Osteocyte (in vitro differentiated cells): ENCODE data around the gene CBLB. TPM values are rescaled to one million over a fixed set of nuclear protein-coding genes. Genes with fewer than 3 reads are reported as not detected.

ENCODE experiments used
- DNase-seq: peaks from one replicate; pipeline ENCODE4 v3.0.0; 2021; ENCODE audit warnings: mixed read lengths; ENCODE audit not compliant: unreplicated experiment; ENCODE audit errors: extremely low spot score
- H3K27ac Mint-ChIP-seq: one replicate; pipeline ENCODE4 v1.8.0; 2021; ENCODE audit warnings: mild to moderate bottlenecking, mixed read lengths; ENCODE audit not compliant: unreplicated experiment
- H3K27me3 Mint-ChIP-seq: one replicate; pipeline ENCODE4 v1.8.0; 2021; ENCODE audit warnings: mixed read lengths; ENCODE audit not compliant: unreplicated experiment
- H3K36me3 Mint-ChIP-seq: one replicate; pipeline ENCODE4 v1.8.0; 2021; ENCODE audit warnings: mixed read lengths; ENCODE audit not compliant: unreplicated experiment
- H3K4me1 Mint-ChIP-seq: one replicate; pipeline ENCODE4 v1.8.0; 2021; ENCODE audit warnings: mixed read lengths; ENCODE audit not compliant: unreplicated experiment
- H3K4me3 Mint-ChIP-seq: one replicate; pipeline ENCODE4 v1.8.0; 2021; ENCODE audit warnings: mild to moderate bottlenecking, moderate library complexity, mixed read lengths; ENCODE audit not compliant: unreplicated experiment
- H3K9me3 Mint-ChIP-seq: one replicate; pipeline ENCODE4 v1.8.0; 2021; ENCODE audit warnings: mixed read lengths; ENCODE audit not compliant: unreplicated experiment
- CTCF ChIP-seq: fragments of 200-600 bp; sonication (generic); IDR thresholded peaks from 2 replicates; pipeline ENCODE4 v1.5.0; 2021; ENCODE audit warnings: antibody characterized with exemption, mild to moderate bottlenecking, moderate library complexity
- total RNA-seq: library from RNA; stranded (reverse); gene quantifications from 2 replicates; pipeline ENCODE4 v1.2.1, GENCODE V29; 2021

Gene CBLB
- total RNA-seq, 1 donor from 2014 or later = 28.8 TPM

- Mint-ChIP-seq H3K27me3 (no peaks in the 10 kb centered on the region), H3K4me3 (no peak overlapping the region), H3K9me3 (no peaks in the 10 kb centered on the region), H3K36me3 (peaks cover 24% of the 10 kb centered on the region), H3K27ac (no peak overlapping the region), H3K4me1 (peaks cover 39% of the 10 kb centered on the region)
- TF ChIP-seq CTCF = no peak
- DNase-seq = no peak
These were observed 6.6 kb downstream of the CBLB start for GRCh38 chr3:105862217-105862616.

- Mint-ChIP-seq H3K27me3 (no peaks in the 10 kb centered on the region), H3K4me1 (peaks cover 25% of the 10 kb centered on the region), H3K4me3 (no peak overlapping the region), H3K27ac (peak overlapping the region; percentile 56), H3K36me3 (peaks cover 24% of the 10 kb centered on the region), H3K9me3 (no peaks in the 10 kb centered on the region)
- TF ChIP-seq CTCF = no peak
- DNase-seq = no peak
These were observed 8.2 kb downstream of the CBLB start for GRCh38 chr3:105860641-105861040.

GRCh38 chr3:105858017-105858416 lies 10.8 kb downstream of the CBLB start:
- H3K36me3 Mint-ChIP-seq = peaks cover 24% of the 10 kb centered on the region
- no peak for TF ChIP-seq CTCF
- H3K4me3 Mint-ChIP-seq = no peak overlapping the region
- DNase-seq = no peak
- H3K4me1 Mint-ChIP-seq = peaks cover 7% of the 10 kb centered on the region
- H3K27ac Mint-ChIP-seq = no peak overlapping the region
- no peaks in the 10 kb centered on the region for H3K27me3 Mint-ChIP-seq
- H3K9me3 Mint-ChIP-seq = no peaks in the 10 kb centered on the region

- H3K9me3 Mint-ChIP-seq = no peaks in the 10 kb centered on the region
- H3K36me3 Mint-ChIP-seq = peaks cover 25% of the 10 kb centered on the region
- no peak for DNase-seq
- no peak overlapping the region for H3K27ac Mint-ChIP-seq
- H3K4me3 Mint-ChIP-seq = no peak overlapping the region
- no peaks in the 10 kb centered on the region for H3K27me3 Mint-ChIP-seq
- H3K4me1 Mint-ChIP-seq = peaks cover 7% of the 10 kb centered on the region
- TF ChIP-seq CTCF = no peak
These were observed 11.2 kb downstream of the CBLB start for GRCh38 chr3:105857601-105858000.

GRCh38 chr3:105856605-105857004 lies 12.2 kb downstream of the CBLB start:
- H3K9me3 Mint-ChIP-seq = no peaks in the 10 kb centered on the region
- no peak overlapping the region for H3K27ac Mint-ChIP-seq
- H3K4me3 Mint-ChIP-seq = no peak overlapping the region
- no peaks in the 10 kb centered on the region for H3K27me3 Mint-ChIP-seq
- H3K4me1 Mint-ChIP-seq = peaks cover 7% of the 10 kb centered on the region
- no peak for DNase-seq
- TF ChIP-seq CTCF = no peak
- peaks cover 28% of the 10 kb centered on the region for H3K36me3 Mint-ChIP-seq
